Activated effector memory CD4-positive, alpha-beta T cell treated with Interleukin-2 at 50 U/mL for 16 hours (primary cell): ENCODE data around the gene SLC6A5.

Source experiments
- DNase-seq: peaks from one replicate; pipeline ENCODE4 v3.0.0-alpha.2; 2020

The SLC6A5 gene

DNA sequence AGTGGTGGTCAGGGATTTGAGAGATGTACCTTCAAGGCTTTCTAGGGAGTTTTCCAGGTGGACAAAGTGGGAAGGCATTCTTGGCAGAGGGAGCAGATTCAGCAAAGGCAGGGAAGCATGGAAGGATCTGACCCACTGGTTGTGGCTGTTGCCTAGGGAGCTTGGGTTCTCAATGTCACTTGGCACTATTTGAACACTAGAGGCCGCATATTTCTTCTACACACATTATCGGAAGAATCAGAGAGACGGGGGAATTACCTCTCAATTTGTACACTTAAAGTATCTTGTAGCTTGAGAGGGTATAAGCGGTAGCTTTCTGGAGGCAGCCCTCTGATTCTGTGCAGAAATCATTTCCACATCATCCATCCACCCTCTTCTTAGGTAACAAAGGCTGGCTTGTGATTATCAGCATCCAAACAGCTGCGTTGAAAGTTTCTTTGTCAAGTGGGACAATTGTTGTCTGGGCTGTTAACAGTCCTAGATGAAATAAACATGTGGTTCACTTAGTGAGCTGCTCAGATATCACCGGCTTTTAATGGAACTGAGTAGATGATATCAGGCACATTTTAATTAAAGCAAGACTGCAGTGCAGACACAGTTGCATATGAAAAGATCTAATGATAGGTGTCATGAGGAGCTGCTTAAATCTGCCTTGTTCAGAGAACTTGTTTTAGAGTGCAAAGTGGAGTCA is 72.6 kb downstream of the SLC6A5 start:
- DNase-seq: no peak

- no peak for DNase-seq
These were observed 73.2 kb downstream of the SLC6A5 start for GRCh38 chr11:20672575-20672974.

- no peak for DNase-seq
These were observed 77.2 kb downstream of the SLC6A5 start for GRCh38 chr11:20676658-20677057.

DNA sequence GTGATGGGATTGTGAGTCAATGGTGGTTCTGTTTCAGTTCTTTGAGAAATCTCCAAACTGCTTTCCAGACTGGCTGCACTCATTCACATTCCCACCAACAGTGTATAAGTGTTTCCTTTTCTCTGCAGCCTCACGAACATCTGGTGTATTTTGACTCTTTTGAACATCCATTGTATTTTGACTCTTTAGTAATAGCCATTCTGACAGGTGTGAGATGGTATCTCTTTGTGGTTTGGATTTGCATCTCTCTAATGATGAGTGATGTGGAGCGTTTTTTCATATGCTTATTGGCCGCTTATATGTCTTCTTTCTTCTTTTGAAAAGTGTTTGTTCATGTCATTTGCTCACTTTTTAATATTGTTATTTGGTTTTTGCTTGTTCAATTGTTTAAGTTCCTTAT is 89.4 kb downstream of the SLC6A5 start:
- DNase-seq: no peak

DNA sequence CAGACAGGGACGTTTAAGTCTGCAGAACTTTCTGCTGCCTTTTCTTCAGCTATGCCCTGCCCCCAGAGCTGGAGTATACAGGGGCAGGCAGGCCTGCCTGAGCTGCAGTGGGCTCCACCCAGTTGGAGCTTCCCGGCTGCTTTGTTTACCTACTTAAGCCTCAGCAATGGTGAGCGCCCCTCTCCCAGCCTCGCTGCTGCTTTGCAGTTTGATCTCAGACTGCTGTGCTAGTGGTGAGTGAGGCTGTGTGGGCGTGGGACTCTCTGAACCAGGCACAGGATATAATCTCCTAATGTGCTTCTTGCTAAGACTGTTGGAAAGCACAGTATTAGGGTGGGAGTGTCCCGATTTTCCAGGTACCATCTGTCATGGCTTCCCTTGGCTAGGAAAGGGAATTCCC is 108.5 kb downstream of the SLC6A5 start:
- DNase-seq: no peak
